ENCODE measurements around the gene KCNJ9. TPM values are rescaled to one million over a fixed set of nuclear protein-coding genes. Genes with fewer than 3 reads are reported as not detected.
"Not testable (repeated sequence)": the region's sequence is repeated elsewhere in the genome, so short reads cannot be mapped to it uniquely, and the experiment has no call there.

KCNJ9 gene
- total RNA-seq, 1 donor from 2014 or later, result not detected

- no peak for DNase-seq (ENCODE audit: low spot score)
Observed at GRCh38 chr1:160103658-160104408, 22.5 kb downstream of the KCNJ9 start.

- DNase-seq (ENCODE audit: low spot score), result no peak
Observed at GRCh38 chr1:160104486-160104885, 23.1 kb downstream of the KCNJ9 start.

- DNase-seq (ENCODE audit: low spot score), result no peak
Observed at GRCh38 chr1:160105155-160105554, 23.8 kb downstream of the KCNJ9 start.

GRCh38 chr1:160107512-160107911 lies 26.2 kb downstream of the KCNJ9 start:
- no peak for DNase-seq (ENCODE audit: low spot score)

- DNase-seq (ENCODE audit: low spot score), result peak; percentile 56
Observed at GRCh38 chr1:160108888-160109662, 27.7 kb downstream of the KCNJ9 start.

- no peak for DNase-seq (ENCODE audit: low spot score)
Observed at GRCh38 chr1:160109686-160110085, 28.3 kb downstream of the KCNJ9 start.

- DNase-seq (ENCODE audit: low spot score), result not testable (repeated sequence)
Observed at GRCh38 chr1:160111462-160111861, 30.1 kb downstream of the KCNJ9 start.

GRCh38 chr1:160112357-160112756 lies 31.0 kb downstream of the KCNJ9 start:
- peak; percentile 43 for DNase-seq (ENCODE audit: low spot score)

GRCh38 chr1:160113407-160113806 lies 32.1 kb downstream of the KCNJ9 start:
- no peak for DNase-seq (ENCODE audit: low spot score)

- DNase-seq (ENCODE audit: low spot score), result peak; percentile 91
Observed at GRCh38 chr1:160114085-160114484, 32.7 kb downstream of the KCNJ9 start.

GRCh38 chr1:160115545-160116282 lies 34.4 kb downstream of the KCNJ9 start, which contains the start of gene ATP1A2:
Gene ATP1A2 (plus strand): TSS chr1:160115759. CDS start chr1:160115862, 103 bp downstream.
- peak; percentile 78 for DNase-seq (ENCODE audit: low spot score)

- peak; percentile 86 for DNase-seq (ENCODE audit: low spot score)
Observed at GRCh38 chr1:160116283-160117147, 35.2 kb downstream of the KCNJ9 start.

GRCh38 chr1:160117300-160117699 lies 36.0 kb downstream of the KCNJ9 start:
- peak; percentile 49 for DNase-seq (ENCODE audit: low spot score)

GRCh38 chr1:160117709-160118183 lies 36.4 kb downstream of the KCNJ9 start:
- peak; percentile 95 for DNase-seq (ENCODE audit: low spot score)

- DNase-seq (ENCODE audit: low spot score), result no peak
Observed at GRCh38 chr1:160118928-160119327, 37.6 kb downstream of the KCNJ9 start.

GRCh38 chr1:160120797-160121196 lies 39.5 kb downstream of the KCNJ9 start:
- DNase-seq (ENCODE audit: low spot score), result no peak

- DNase-seq (ENCODE audit: low spot score), result no peak
Observed at GRCh38 chr1:160121388-160121787, 40.0 kb downstream of the KCNJ9 start.

GRCh38 chr1:160122978-160123495 lies 41.7 kb downstream of the KCNJ9 start:
- no peak for DNase-seq (ENCODE audit: low spot score)

GRCh38 chr1:160123726-160124125 lies 42.4 kb downstream of the KCNJ9 start:
- no peak for DNase-seq (ENCODE audit: low spot score)

- no peak for DNase-seq (ENCODE audit: low spot score)
Observed at GRCh38 chr1:160124705-160125478, 43.6 kb downstream of the KCNJ9 start.
